Forelimb muscle (tissue), 1 donor: Measurements from ENCODE around the gene PFDN6. TPM values are rescaled to one million over a fixed set of nuclear protein-coding genes. Genes with fewer than 3 reads are reported as not detected.

Experiments
- DNase-seq: peaks from one replicate; pipeline ENCODE4 v3.0.0-alpha.2; 2013; ENCODE audit warnings: low read depth
- polyA plus RNA-seq: library from polyadenylated mRNA; unstranded; fragments of 120-200 nt; gene quantifications from one replicate; pipeline ENCODE4 v1.2.1, GENCODE V29; 2013; ENCODE audit not compliant: insufficient read length

The PFDN6 gene
- polyA plus RNA-seq, 1 donor = 43.7 TPM

GRCh38 chr6:33316603-33317418, 27.4 kb downstream of the PFDN6 start:
- DNase-seq = no peak

DNA sequence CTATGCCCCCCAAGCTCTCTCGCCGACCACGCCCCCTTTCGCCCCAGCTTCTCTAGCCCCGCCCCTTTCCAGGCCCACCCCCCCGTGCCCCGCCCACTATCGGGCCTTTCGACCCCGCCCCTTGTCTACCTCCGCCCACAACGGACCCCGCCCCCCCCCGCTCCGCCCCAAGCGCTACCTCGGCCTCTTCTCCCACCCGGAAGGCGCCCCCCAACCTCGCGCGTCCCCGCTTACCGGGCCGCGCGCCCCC, 27.9 kb downstream of the PFDN6 start:
- no peak for DNase-seq

DNA sequence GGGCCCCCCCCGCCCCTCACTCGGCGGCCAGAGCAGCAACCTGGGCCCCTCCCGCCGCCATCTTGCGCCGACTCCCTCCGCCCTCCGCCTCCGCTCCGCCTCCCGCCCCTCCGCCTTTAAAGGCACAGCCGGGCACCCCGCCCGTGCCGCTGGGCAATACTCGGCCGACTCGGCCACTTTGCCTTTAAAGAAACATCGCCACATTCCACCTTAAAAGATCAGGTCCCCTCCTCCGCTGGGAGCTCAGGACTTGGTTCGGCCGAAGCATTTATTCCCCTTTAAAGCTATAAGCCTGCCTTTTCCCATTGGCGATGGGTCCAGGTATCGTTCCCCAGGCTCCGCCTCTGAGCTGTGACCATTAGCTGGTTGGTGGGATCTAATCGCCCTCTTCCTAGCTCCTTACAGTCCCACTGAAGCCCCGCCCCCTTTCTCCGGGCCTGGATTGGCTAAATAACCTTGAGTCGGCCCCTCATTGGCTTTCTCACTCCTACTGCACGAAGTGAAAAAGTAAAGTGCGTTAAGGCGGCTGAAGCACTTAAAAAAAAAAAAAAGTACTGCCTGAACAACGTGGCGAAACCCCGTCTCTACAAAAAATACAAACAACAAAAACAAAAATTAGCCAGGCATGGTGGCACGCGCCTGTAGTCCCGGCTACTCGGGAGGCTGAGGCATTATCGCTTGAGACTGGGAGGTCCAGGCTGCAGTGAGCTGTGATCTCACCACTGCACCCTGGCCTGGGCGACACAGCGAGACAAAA, 28.4 kb downstream of the PFDN6 start, which contains the start of gene ZBTB22:
Gene ZBTB22 (minus strand): TSS at position 76 of the 757 bp plus-strand sequence. CDS start 828 bp downstream, outside the sequence.
- DNase-seq = peak; percentile 96

- no peak for DNase-seq
Observed at GRCh38 chr6:33318426-33319073, 29.1 kb downstream of the PFDN6 start.

DNA sequence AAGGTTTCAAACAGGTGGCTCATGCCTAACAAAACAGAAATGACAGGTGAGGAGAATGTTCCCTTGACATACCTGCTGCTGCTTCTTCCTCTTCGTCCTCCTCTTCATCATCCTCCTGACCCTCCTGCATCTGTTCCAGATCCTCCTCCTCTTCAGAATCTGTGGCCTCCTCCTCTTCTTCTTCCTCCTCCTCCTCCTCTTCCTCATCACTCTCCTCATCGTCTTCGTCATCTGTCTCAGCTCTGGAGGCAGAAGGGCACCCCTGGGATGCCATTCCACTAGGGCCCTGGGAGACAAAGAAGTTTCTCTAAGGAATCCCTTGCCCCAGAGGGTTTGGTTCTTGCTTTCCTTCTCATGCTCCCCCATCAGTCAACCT, 30.5 kb downstream of the PFDN6 start:
- DNase-seq = no peak

DNA sequence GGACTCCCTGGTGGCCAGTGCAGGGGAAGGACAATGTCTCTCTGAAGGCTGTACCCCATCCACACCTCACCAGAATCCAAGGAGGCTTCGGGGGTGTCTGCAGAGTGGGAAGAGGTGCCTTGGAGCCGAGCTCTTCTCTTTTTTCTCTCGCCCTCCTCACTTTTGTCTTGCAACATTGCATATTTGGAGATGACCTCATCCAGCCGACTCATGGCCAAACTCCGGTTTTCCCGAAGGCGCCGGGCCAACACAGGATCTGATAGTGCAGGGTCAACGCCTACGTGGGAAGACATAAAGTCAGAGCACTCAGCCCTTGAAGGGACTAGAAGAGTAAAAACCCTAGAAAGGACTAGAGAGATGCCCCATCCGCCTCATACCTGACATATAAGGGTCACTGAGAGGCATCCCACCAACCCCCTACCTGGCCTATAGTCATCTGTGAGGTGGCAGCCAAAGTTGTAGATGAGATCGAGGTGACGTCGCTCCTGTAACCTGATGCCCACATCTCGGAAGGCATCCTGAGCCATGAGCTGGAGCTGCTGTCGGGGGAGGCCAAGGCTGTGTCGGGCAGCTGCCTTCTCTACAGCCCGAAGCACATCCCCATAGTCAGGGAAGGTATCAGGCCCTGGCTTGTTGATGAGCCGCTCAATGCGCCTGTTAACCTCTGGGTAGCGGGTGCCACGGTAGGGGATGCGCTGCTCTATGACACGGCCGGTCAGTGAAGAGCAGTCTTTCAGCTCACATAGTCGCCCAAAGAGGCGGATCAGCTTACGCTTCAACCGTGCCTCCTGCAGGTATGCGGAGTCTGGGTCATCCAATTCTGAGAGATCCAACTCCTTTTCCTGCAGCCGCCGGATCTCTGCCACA, 31.1 kb downstream of the PFDN6 start:
- no peak for DNase-seq

DNA sequence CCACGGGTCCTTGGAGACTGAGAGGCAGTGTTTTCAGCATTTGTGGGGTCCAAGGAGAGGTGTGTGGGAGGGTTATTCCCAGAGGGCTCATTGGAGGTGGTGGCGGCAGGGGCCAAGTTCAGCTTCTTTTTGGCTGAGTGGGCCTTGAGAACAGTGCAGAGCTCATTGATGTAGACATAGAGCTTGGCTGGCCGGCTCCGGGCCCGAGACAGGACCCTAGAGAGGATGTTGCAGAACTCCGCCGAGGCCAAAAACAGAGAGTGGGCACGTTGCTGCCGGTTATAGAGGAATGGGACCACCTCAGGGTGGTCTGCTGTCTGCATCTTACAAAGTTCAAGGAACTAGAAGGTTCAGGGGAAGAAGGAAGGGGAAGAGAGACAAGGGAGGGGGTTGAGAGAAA, 31.8 kb downstream of the PFDN6 start:
- no peak for DNase-seq

- DNase-seq = no peak
Observed at GRCh38 chr6:33323623-33323948, 34.2 kb downstream of the PFDN6 start.

GRCh38 chr6:33324125-33324524, 34.7 kb downstream of the PFDN6 start:
- no peak for DNase-seq

GRCh38 chr6:33329058-33329457, 39.7 kb downstream of the PFDN6 start:
- DNase-seq = no peak

DNA sequence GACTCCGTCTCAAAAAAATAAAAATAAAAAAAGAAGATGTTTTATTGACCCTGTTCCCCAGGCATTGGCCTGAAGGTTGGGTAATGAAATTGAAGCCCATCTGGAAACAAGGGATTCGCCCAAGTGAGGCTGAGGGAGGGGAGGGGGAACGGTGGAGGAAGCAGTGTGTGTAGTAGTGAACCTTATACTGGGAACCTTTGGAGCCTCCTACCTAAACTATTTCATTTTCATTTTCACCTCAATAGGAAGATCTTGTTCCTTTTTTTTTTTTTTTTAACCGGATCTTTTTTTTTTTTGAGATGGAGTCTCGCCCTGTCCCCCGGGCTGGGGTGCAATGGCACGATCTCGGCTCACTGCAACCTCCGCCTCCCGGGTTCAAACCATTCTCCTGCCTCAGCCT, 41.3 kb downstream of the PFDN6 start:
- DNase-seq = no peak

DNA sequence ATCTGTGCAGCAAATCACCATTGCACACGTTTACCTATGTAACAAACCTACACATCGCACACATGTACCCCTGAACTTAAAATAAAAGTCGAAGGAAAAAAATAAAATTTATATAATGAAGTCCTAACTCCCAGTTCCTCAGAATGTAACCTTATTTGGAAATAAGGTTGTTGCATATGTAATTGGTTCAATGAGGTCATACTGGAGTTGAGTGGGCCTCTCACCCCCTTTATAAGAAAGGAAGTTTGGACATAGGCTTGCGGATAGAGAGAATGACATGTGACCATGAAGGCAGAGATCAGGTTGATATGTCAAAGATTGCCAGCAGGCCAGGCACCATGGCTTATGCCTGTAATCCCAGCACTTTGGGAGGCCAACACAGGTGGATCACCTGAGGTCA, 44.3 kb downstream of the PFDN6 start:
- DNase-seq = no peak

DNA sequence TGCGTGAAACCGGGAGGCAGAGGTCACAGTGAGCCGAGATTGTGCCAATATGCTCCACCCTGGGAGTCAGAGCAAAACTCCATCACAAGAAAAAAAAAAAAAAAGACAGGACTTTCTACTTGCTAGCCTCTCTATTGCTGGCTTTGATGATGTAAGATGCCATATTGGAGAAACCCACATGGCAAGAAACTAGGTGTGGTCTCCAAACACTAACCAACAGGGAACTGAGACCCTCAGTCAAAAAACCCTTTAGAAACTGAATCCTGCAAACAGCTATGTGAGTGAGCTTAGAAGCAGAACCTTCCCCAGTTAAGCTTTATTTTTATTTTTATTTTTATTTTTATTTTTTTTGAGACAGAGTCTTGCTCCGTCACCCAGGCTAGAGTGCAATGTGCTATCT, 46.5 kb downstream of the PFDN6 start:
- DNase-seq = no peak

GRCh38 chr6:33336495-33336894, 47.1 kb downstream of the PFDN6 start:
- no peak for DNase-seq

GRCh38 chr6:33339193-33339592, 49.8 kb downstream of the PFDN6 start:
- no peak for DNase-seq

Other genes with a start within 250 kb of the PFDN6 start
- 15.1 TPM for gene HLA-DPA1, start 216.0 kb upstream of the PFDN6 start, polyA plus RNA-seq
- gene HLA-DPB1, start 213.6 kb upstream of the PFDN6 start, polyA plus RNA-seq = 9.5 TPM
- gene COL11A2, start 97.1 kb upstream of the PFDN6 start, polyA plus RNA-seq = 41.7 TPM
- 40.7 TPM for gene RXRB, start 88.9 kb upstream of the PFDN6 start, polyA plus RNA-seq
- 75.0 TPM for gene SLC39A7, start 88.7 kb upstream of the PFDN6 start, polyA plus RNA-seq
- 11.6 TPM for gene HSD17B8, start 84.9 kb upstream of the PFDN6 start, polyA plus RNA-seq
- gene RING1, start 81.1 kb upstream of the PFDN6 start, polyA plus RNA-seq = 29.4 TPM
- 45.3 TPM for gene VPS52, start 17.7 kb upstream of the PFDN6 start, polyA plus RNA-seq
- 4,951 TPM for gene RPS18, start 17.5 kb upstream of the PFDN6 start, polyA plus RNA-seq
- gene B3GALT4, start 12.5 kb upstream of the PFDN6 start, polyA plus RNA-seq = 1.6 TPM
- gene WDR46, start 362 bp upstream of the PFDN6 start, polyA plus RNA-seq = 52.7 TPM
- gene RGL2, start 9.3 kb downstream of the PFDN6 start, polyA plus RNA-seq = 54.4 TPM
- 20.3 TPM for gene TAPBP, start 24.5 kb downstream of the PFDN6 start, polyA plus RNA-seq
- gene ZBTB22, start 28.1 kb downstream of the PFDN6 start, polyA plus RNA-seq = 13.4 TPM
- 29.5 TPM for gene DAXX, start 33.4 kb downstream of the PFDN6 start, polyA plus RNA-seq
- gene KIFC1, start 102.2 kb downstream of the PFDN6 start, polyA plus RNA-seq = 18.0 TPM
- 48.4 TPM for gene PHF1, start 121.4 kb downstream of the PFDN6 start, polyA plus RNA-seq
- gene CUTA, start 128.5 kb downstream of the PFDN6 start, polyA plus RNA-seq = 123 TPM
- 28.1 TPM for gene SYNGAP1, start 130.5 kb downstream of the PFDN6 start, polyA plus RNA-seq
- 5.8 TPM for gene ZBTB9, start 165.0 kb downstream of the PFDN6 start, polyA plus RNA-seq